HPDE6-E6E7 (cell line): Measurements from ENCODE around the gene F2RL3.
"Not testable (repeated sequence)": the region's sequence is repeated elsewhere in the genome, so short reads cannot be mapped to it uniquely, and the experiment has no call there.

Source experiments
- DNase-seq: peaks from one replicate; pipeline ENCODE4 v3.0.0; 2011; ENCODE audit warnings: missing footprints; ENCODE audit errors: extremely low spot score

The F2RL3 gene

DNA sequence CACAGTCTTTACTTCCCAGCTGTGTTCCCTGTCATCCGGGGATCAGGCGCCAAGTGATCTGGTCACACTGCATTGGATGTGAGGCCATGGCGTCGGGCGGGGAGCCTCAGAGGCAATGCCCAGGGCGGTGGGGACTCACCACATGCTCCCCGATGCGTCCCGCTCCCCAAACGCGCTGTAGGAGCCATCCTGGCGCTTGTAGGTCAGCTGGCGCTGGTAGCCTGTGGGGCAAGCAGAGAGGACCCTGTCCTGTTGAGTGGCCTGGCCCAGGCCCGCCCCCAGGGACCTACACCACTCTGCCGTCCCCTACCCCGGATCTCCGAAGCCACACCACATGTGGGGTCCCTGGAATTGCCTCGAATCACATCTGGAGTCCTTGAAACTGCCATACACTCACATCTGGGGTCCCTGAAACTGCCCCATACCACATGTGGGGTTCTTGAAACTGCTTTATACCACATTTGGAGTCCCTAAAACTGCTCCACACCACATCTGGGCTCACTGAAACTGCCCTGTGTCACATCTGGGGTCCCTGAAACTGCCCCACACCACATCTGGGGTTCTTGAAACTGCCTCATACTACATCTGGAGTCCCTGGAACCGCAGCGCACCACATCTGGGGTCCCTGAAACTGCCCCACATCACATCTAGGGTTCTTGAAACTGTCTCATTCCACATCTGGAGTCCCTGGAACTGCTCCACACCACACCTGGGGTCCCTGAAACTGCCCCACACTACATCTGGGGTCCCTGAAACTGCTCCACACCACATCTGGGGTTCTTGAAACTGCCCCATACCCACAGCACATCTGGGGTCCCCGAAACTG is 33.2 kb downstream of the F2RL3 start:
- no peak for DNase-seq

DNA sequence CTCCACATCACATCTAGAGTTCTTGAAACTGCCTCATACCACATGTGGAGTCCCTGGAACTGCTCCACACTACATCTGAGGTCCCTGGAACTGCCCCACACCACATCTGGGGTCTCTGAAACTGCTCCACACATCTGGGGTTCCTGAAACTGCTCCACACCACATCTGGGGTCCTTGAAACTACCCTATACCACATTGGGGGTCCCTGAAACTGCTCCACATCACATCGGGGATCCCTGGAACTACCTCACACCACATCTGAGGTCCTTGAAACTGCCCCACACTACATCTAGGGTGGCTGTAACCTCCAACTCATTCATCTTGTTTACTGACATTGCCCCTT is 33.8 kb downstream of the F2RL3 start:
- DNase-seq, result no peak

DNA sequence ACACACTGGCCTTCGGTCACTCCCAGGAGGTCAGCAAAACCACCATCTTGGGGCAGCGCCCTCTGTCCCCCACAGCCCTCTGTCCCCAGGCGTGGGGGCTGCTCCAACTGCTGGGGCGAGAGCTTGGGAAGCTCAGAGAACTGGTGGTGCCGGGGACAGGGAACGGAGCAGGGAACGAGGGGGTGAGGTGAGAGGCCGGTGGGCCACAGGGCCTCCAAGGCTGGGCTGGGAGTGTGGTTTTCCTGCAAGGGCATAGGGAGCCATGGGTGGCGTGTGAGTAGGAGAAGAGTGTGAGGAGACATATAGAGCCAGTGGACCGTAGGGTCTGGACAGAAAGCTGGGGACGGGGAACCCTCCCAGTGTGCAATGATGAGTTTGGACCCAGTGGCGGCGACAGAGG is 34.1 kb downstream of the F2RL3 start:
- DNase-seq, result no peak

DNA sequence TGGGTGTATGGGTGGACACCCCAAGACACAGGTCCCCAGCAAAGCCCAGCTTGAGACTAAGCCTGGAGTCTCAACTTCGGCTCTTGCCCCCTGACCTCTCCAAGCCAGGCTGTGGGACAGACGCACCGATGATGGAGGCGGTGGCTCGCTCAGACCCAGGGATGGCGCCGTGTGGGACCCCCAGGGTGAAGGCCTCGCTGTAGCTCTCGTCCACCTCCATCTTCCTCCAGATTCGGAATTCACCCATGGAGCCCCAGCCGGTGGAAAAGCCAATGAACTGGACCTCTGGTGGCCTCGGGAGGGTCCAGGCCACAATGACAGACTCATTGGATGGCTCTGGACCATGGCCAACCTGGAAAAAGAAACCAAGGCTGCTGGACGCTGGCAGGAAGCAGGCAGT is 39.1 kb downstream of the F2RL3 start:
- no peak for DNase-seq

DNA sequence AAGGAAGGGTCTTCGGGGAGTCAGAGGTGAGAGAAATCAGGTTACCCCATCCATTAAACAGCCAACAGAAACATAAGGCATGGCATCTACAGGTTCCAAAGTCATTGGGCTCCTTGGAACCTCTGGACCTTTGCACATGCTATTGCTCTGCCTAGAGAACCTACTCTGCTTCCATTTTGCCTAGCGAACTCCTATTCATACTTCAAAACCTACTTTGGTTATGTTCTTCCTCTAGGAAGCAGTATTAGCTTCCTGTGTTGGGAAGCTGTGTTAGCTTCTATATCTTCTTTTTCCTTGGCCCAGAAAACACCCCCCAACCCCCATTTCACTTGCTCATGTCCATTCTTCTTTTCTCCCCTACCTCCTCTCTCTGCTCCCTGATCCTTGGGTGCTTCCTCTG is 39.6 kb downstream of the F2RL3 start:
- DNase-seq, result no peak

DNA sequence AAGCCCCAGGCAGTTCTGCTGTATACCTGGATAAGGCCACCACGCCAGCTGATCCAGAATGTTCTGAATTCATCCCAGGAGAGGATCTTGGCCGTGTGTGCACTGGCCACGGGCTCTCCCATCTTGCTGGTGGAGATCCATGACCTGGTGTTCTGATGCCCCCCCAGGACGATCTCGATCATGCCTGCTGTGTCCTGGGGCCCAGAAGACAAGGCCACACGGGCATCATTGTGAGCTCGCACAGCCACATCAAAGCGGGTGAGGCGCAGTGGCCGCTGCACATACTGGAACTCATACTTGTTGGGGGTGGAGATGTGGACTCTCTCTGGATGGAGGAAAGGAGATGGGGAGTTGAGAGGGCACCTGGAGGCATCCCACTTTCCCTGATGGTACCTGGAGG is 40.1 kb downstream of the F2RL3 start:
- DNase-seq, result no peak

DNA sequence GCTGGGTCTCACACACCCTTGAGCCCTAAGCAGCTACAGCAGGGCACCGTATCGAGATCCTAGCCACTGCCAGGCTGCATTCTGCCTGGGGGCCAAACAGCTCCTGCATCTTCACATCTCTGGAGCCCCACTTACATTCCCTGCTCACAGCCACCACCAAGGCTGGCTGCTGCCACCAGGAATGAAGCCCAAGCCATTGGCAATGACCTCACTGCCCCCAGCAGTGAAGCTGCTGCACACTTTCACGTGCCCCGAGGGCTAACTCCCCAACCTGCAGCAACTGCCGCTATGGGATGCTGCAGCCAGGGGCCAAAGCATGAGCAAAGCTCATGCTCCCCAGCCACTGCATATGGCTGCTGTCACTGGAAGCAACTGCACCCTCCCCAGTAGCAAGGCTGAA is 42.0 kb downstream of the F2RL3 start:
- DNase-seq, result no peak

DNA sequence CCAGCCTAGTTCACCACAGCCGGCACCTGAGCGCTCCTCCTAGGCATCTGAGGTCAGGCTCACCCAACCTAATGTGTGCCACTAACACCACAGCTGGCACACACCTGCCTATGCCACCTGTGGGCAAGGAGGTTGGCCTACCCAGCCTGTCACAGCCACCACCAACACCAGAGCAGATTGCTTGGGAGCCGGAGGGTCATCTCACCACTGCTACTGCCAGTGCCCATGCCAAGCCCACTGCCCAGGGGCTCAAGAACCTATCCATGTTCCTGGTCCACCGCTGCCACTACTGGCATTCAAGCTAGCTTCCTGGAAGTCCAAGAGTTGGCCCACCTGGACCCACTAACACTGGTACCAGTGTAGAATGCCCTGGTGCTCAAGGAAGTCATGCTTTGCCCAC is 42.5 kb downstream of the F2RL3 start:
- DNase-seq, result no peak

DNA sequence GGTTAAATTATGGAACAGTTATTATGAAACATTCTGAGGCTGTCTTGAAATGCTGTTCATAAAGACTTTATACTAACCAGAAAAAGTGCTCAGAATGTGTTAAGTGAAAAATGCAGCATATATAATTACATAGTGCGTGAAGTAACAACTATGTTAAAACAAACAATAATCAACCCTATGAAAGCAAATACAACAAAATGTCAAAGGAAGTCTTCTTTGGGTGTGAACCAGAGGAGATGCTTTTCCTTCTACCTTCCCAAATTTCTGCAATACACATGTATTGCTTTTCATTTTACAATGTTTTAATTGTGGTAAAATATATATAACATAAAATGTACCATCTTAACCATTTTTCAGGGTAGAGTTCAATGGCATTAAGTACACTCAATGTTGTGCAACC is 45.7 kb downstream of the F2RL3 start:
- no peak for DNase-seq

DNA sequence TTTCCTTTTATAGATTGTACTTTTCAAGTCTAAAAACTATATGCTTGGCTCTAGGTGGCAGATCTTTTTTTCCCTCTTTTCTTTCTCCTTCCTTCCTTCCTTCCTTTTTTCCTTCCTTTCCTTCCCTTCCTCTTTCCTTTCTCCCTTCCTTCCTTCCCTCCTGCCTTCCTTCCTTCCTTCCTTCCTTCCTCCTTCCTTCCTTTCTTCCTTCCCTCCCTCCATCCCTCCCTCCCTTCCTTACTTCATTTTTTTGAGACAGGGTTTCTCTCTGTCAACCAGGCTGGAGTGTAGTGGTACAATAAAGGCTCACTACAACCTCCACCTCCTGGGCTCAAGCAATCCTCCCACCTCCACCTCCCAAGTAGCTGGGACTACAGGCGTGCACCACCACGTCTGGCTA is 48.1 kb downstream of the F2RL3 start:
- DNase-seq, result no peak

DNA sequence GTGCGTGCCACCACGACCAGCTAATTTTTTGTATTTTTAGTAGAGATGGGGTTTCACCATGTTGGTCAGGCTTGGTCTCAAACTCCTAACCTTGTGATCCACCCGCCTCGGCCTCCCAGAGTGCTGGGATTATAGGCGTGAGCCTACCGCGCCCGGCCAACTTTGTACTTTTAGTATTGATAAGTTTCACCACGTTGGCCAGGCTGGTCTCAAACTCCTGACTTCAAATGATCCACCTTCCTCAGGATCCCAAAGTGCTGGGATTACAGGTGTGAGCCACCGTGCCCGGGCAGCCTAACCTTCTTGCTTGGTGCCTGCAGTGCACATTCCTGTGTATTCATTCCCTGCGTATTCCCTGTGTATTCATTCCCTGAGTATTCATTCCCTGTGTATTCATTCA is 49.0 kb downstream of the F2RL3 start:
- DNase-seq, result not testable (repeated sequence)

DNA sequence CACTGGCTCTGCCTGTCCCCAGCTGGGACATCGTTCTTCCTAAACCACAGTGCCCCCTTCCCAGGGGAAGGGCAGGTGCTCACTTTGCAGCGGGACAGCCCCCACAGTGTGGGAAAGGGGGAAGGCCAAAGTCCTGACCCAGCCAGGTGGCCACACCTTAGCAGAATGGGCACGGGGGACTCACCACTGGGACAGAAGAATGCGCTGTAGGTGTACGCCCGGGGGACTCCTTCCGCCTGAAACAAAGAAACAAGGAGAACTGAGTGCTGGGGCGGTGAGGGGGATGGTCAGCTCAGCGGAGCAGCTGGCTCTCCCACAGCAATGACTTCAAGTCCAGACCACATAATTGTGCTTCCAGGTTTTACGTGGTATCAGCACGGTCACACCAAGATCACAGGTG is 49.4 kb downstream of the F2RL3 start:
- DNase-seq, result no peak

DNA sequence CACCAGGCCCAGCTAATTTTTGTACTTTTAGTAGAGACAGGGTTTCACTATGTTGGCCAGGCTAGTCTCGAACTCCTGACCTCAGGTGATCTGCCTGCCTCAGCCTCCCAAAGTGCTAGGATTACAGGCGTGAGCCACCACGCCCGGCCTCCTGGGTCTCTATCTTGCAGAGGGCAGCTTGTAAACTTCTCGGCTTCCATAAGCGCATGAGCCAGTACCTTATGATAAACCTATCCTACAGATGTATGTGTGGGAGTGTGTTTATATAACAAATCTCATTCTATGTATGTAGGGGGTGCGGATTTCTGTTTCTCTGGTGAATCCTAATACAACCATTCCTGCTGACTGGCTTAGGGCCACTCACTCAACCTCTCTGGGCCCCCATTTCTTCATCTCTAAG is 51.3 kb downstream of the F2RL3 start:
- not testable (repeated sequence) for DNase-seq

DNA sequence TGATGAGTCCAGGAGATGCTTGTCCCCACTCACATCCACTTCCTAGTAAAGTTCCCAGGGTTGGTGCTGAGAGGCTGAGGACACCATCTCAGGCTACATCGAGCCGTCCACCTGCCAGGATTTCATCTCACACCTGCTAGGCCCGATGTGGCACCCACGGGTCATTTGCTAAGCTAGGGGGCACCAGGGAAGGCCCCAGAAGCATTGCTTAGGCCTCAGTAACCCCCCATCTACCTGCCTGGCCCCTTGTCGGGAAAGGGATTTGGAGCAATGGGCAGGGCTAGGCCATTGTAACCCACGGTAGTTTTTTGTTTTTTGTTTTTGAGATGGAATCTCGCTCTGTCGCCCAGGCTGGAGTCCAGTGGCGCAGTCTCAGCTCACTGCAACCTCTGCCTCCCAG is 51.8 kb downstream of the F2RL3 start:
- no peak for DNase-seq
